Trophoblast cell (in vitro differentiated cells and primary cell): ENCODE results near the gene DSCAM.
A peak's percentile ranks its signal among the peaks of the same experiment; 100 is the strongest.

Experiments
- DNase-seq, 2 donors: peaks; one replicate each; pipeline ENCODE4 v3.0.0-alpha.2; 2016
- H2AFZ ChIP-seq: 2 replicates; pipeline ENCODE4 v1.6.1; 2013; ENCODE audit warnings: low read length, moderate library complexity, mild to moderate bottlenecking; ENCODE audit not compliant: insufficient read depth, poor library complexity
- H2AK5ac ChIP-seq: 2 replicates; pipeline ENCODE4 v1.6.1; 2013; ENCODE audit warnings: mild to moderate bottlenecking, low read length
- H2BK120ac ChIP-seq: 2 replicates; pipeline ENCODE4 v1.6.1; 2013; ENCODE audit warnings: low read length, mild to moderate bottlenecking, moderate library complexity; ENCODE audit not compliant: insufficient read depth, poor library complexity
- H2BK12ac ChIP-seq: 2 replicates; pipeline ENCODE4 v1.6.1; 2013; ENCODE audit warnings: mild to moderate bottlenecking, low read length, moderate library complexity
- H2BK5ac ChIP-seq: 2 replicates; pipeline ENCODE4 v1.6.1; 2013; ENCODE audit warnings: low read length, low read depth, moderate library complexity, mild to moderate bottlenecking; ENCODE audit not compliant: poor library complexity
- H3K14ac ChIP-seq: 2 replicates; pipeline ENCODE4 v1.6.1; 2013; ENCODE audit warnings: mild to moderate bottlenecking, low read length
- H3K18ac ChIP-seq: 2 replicates; pipeline ENCODE4 v1.6.1; 2013; ENCODE audit warnings: mild to moderate bottlenecking, low read length
- H3K23ac ChIP-seq: 2 replicates; pipeline ENCODE4 v1.6.1; 2013; ENCODE audit warnings: low read length
- H3K27ac ChIP-seq: 2 replicates; pipeline ENCODE4 v1.5.1; 2013; ENCODE audit warnings: low read depth, mild to moderate bottlenecking, inconsistent platforms, low read length, moderate library complexity
- H3K27me3 ChIP-seq: 2 replicates; pipeline ENCODE4 v1.6.1; 2013; ENCODE audit warnings: inconsistent platforms, mild to moderate bottlenecking, low read length, moderate library complexity; ENCODE audit not compliant: insufficient read depth
- H3K36me3 ChIP-seq, 2 experiments: 1 replicate in 1 of 2; 2 replicates in 1 of 2; pipeline ENCODE4 v1.6.1; 2013; ENCODE audit warnings: low read length in 2 of 2, mild to moderate bottlenecking in 2 of 2, moderate library complexity in 1 of 2; ENCODE audit not compliant: insufficient read depth in 2 of 2, control insufficient read depth in 1 of 2
- H3K4ac ChIP-seq: 2 replicates; pipeline ENCODE4 v1.6.1; 2013; ENCODE audit warnings: low read depth, mild to moderate bottlenecking, low read length, moderate library complexity
- H3K4me1 ChIP-seq, 2 experiments: 1 replicate in 1 of 2; 2 replicates in 1 of 2; pipeline ENCODE4 v1.6.1; 2013; ENCODE audit warnings: low read length in 2 of 2, mild to moderate bottlenecking in 2 of 2, moderate library complexity in 1 of 2; ENCODE audit not compliant: insufficient read depth in 2 of 2, control insufficient read depth in 1 of 2
- H3K4me2 ChIP-seq: 2 replicates; pipeline ENCODE4 v1.6.1; 2013; ENCODE audit warnings: inconsistent platforms, mild to moderate bottlenecking, low read length, moderate library complexity
- H3K4me3 ChIP-seq: 2 replicates; pipeline ENCODE4 v1.5.1; 2013; ENCODE audit warnings: mild to moderate bottlenecking, low read depth, low read length, inconsistent platforms
- H3K79me1 ChIP-seq: one replicate; pipeline ENCODE4 v1.6.1; 2013; ENCODE audit warnings: low read length
- H3K79me2 ChIP-seq: 2 replicates; pipeline ENCODE4 v1.6.1; 2013; ENCODE audit warnings: low read length, mild to moderate bottlenecking; ENCODE audit not compliant: control insufficient read depth, insufficient read depth, poor library complexity
- H3K9ac ChIP-seq: 2 replicates; pipeline ENCODE4 v1.6.1; 2013; ENCODE audit warnings: mild to moderate bottlenecking, low read length
- H3K9me3 ChIP-seq: 2 replicates; pipeline ENCODE4 v1.6.1; 2013; ENCODE audit warnings: low read depth, mild to moderate bottlenecking, control low read depth, inconsistent platforms, low read length; ENCODE audit not compliant: insufficient read depth
- H4K12ac ChIP-seq: 2 replicates; pipeline ENCODE4 v1.6.1; 2013; ENCODE audit warnings: low read depth, mild to moderate bottlenecking, low read length, moderate library complexity
- H4K8ac ChIP-seq: 2 replicates; pipeline ENCODE4 v1.6.1; 2013; ENCODE audit warnings: low read depth, mild to moderate bottlenecking, low read length, moderate library complexity
- H4K91ac ChIP-seq: one replicate; pipeline ENCODE4 v1.6.1; 2013; ENCODE audit warnings: low read depth, mild to moderate bottlenecking, low read length, moderate library complexity
- WGBS: extraction: QIAGEN DNeasy Blood & Tissue Kit; methylation state at CpG from one replicate; pipeline ENCODE4 v1.1.7; 2013; ENCODE audit warnings: missing lambda C conversion rate; ENCODE audit not compliant: insufficient read length, insufficient coverage; ENCODE audit errors: extremely low coverage; 5-methylcytosine and 5-hydroxymethylcytosine counted together

DSCAM gene

GRCh38 chr21:40169971-40170370 lies 677.0 kb downstream of the DSCAM start:
- Histone ChIP-seq H3K18ac (no peak overlapping the region), H3K14ac (no peak overlapping the region), H3K36me3 (no peaks in the 10 kb centered on the region), H3K79me2 (no peaks in the 10 kb centered on the region), H4K91ac (no peak overlapping the region), H3K9me3 (peaks cover 2% of the 10 kb centered on the region), H3K23ac (no peak overlapping the region), H3K4me1 (no peaks in the 10 kb centered on the region), H2BK12ac (no peak overlapping the region), H2BK120ac (no peak overlapping the region), H3K4me3 (no peak overlapping the region), H2BK5ac (no peak overlapping the region), H3K27ac (no peak overlapping the region), H3K4me2 (no peak overlapping the region), H2AFZ (no peak overlapping the region), H4K8ac (no peak overlapping the region), H3K9ac (no peak overlapping the region), H3K4ac (no peak overlapping the region), H3K79me1 (no peaks in the 10 kb centered on the region), H3K27me3 (no peaks in the 10 kb centered on the region), H2AK5ac (no peak overlapping the region), H4K12ac (no peak overlapping the region)
- no CpG with 5 or more reads among the region's 11 CpGs for WGBS
- DNase-seq: no peak

GRCh38 chr21:40166291-40166843 lies 680.6 kb downstream of the DSCAM start:
- Histone ChIP-seq H3K14ac (no peak overlapping the region), H3K23ac (no peak overlapping the region), H2BK12ac (no peak overlapping the region), H3K9me3 (no peaks in the 10 kb centered on the region), H2BK5ac (no peak overlapping the region), H3K27me3 (no peaks in the 10 kb centered on the region), H3K18ac (no peak overlapping the region), H3K36me3 (no peaks in the 10 kb centered on the region), H3K79me2 (no peaks in the 10 kb centered on the region), H3K4me1 (no peaks in the 10 kb centered on the region), H2BK120ac (no peak overlapping the region), H3K9ac (peak overlapping the region; percentile 68), H4K12ac (no peak overlapping the region), H4K8ac (no peak overlapping the region), H3K4ac (no peak overlapping the region), H3K27ac (no peak overlapping the region), H3K79me1 (no peaks in the 10 kb centered on the region), H2AFZ (no peak overlapping the region), H2AK5ac (no peak overlapping the region), H4K91ac (no peak overlapping the region), H3K4me2 (no peak overlapping the region), H3K4me3 (no peak overlapping the region)
- DNase-seq: no peak
- no CpG with 5 or more reads among the region's 6 CpGs for WGBS

DNA sequence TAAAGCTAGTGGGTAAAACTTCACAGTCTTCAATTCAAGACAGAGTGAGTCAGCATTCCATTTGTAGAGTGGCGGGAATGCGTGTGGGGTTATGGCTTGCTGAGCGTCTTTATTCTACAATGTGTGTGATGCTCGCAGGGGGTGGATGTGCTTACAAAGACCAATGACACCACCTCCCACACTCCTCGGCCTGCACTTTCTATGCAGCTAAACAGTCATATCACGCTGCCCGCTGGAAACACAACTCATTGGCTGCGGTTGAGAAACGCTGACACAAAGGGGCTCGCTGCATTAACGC lies 681.2 kb downstream of the DSCAM start:
- Histone ChIP-seq H3K4me3 (no peak overlapping the region), H3K27me3 (no peaks in the 10 kb centered on the region), H3K79me1 (no peaks in the 10 kb centered on the region), H3K79me2 (no peaks in the 10 kb centered on the region), H3K23ac (no peak overlapping the region), H3K14ac (no peak overlapping the region), H4K8ac (no peak overlapping the region), H4K12ac (no peak overlapping the region), H2BK12ac (no peak overlapping the region), H3K18ac (no peak overlapping the region), H3K4me1 (no peaks in the 10 kb centered on the region), H2AFZ (no peak overlapping the region), H3K36me3 (no peaks in the 10 kb centered on the region), H2AK5ac (no peak overlapping the region), H3K9ac (no peak overlapping the region), H4K91ac (no peak overlapping the region), H3K4me2 (no peak overlapping the region), H3K9me3 (no peaks in the 10 kb centered on the region), H3K4ac (no peak overlapping the region), H2BK5ac (no peak overlapping the region), H2BK120ac (no peak overlapping the region), H3K27ac (no peak overlapping the region)
- no peak for DNase-seq
- WGBS: no CpG with 5 or more reads among the region's 11 CpGs

- Histone ChIP-seq H3K4me3 (no peak overlapping the region), H3K27ac (no peak overlapping the region), H3K9me3 (no peaks in the 10 kb centered on the region), H3K14ac (no peak overlapping the region), H3K4me1 (no peaks in the 10 kb centered on the region), H3K4ac (no peak overlapping the region), H4K91ac (no peak overlapping the region), H3K23ac (no peak overlapping the region), H3K79me1 (no peaks in the 10 kb centered on the region), H2AFZ (no peak overlapping the region), H3K36me3 (no peaks in the 10 kb centered on the region), H3K27me3 (no peaks in the 10 kb centered on the region), H3K9ac (no peak overlapping the region), H3K79me2 (no peaks in the 10 kb centered on the region), H3K18ac (no peak overlapping the region), H2BK12ac (no peak overlapping the region), H3K4me2 (no peak overlapping the region), H2AK5ac (no peak overlapping the region), H4K8ac (no peak overlapping the region), H2BK120ac (no peak overlapping the region), H4K12ac (no peak overlapping the region), H2BK5ac (no peak overlapping the region)
- WGBS: no CpG with 5 or more reads among the region's 10 CpGs
- DNase-seq: no peak
Measured at GRCh38 chr21:40164905-40165772, 681.8 kb downstream of the DSCAM start.
